Smooth muscle cell (in vitro differentiated cells): ENCODE measurements around the gene PRKN. TPM values are rescaled to one million over a fixed set of nuclear protein-coding genes. Genes with fewer than 3 reads are reported as not detected.

Experiments
- DNase-seq: peaks from one replicate; lab custom pipeline; 2025; ENCODE audit not compliant: unreplicated experiment; lab: John Stamatoyannopoulos, UW
- H2AFZ ChIP-seq: fragments of 200-600 bp; sonication (generic); 2 replicates; pipeline ENCODE4 v1.6.0; 2016; ENCODE audit warnings: antibody characterized with exemption, low read depth, mild to moderate bottlenecking
- H3F3A ChIP-seq: fragments of 200-600 bp; sonication (generic); 2 replicates; pipeline ENCODE4 v1.6.0; 2017; ENCODE audit warnings: antibody characterized with exemption, low read depth
- H3K27ac ChIP-seq: fragments of 200-600 bp; sonication (generic); 2 replicates; pipeline ENCODE4 v1.5.1; 2016; ENCODE audit warnings: low read depth, mild to moderate bottlenecking
- H3K27me3 ChIP-seq: fragments of 200-600 bp; sonication (generic); 2 replicates; pipeline ENCODE4 v1.6.1; 2016; ENCODE audit warnings: low read depth, mild to moderate bottlenecking
- H3K36me3 ChIP-seq: fragments of 200-600 bp; sonication (generic); 2 replicates; pipeline ENCODE4 v1.5.1; 2016; ENCODE audit warnings: low read depth
- H3K4me1 ChIP-seq: fragments of 200-600 bp; sonication (generic); 2 replicates; pipeline ENCODE4 v1.5.1; 2016; ENCODE audit warnings: low read depth
- H3K4me2 ChIP-seq: fragments of 200-600 bp; sonication (generic); 2 replicates; pipeline ENCODE4 v1.6.0; 2016; ENCODE audit warnings: mild to moderate bottlenecking
- H3K4me3 ChIP-seq: fragments of 200-600 bp; sonication (generic); 2 replicates; pipeline ENCODE4 v1.5.1; 2016; ENCODE audit warnings: mild to moderate bottlenecking
- H3K79me2 ChIP-seq: fragments of 200-600 bp; sonication (generic); 2 replicates; pipeline ENCODE4 v1.6.0; 2016; ENCODE audit warnings: low read depth, mild to moderate bottlenecking
- H3K9ac ChIP-seq: fragments of 200-600 bp; sonication (generic); 2 replicates; pipeline ENCODE4 v1.6.0; 2016; ENCODE audit warnings: low read depth
- H3K9me3 ChIP-seq: fragments of 200-600 bp; sonication (generic); replicated peaks from 2 replicates; pipeline ENCODE4 v1.5.1; 2016; ENCODE audit warnings: low read depth
- H4K20me1 ChIP-seq: fragments of 200-600 bp; sonication (generic); 2 replicates; pipeline ENCODE4 v1.6.0; 2016; ENCODE audit warnings: low read depth
- WGBS: methylation state at CpG from one replicate; pipeline ENCODE4 v1.1.7; 2016; ENCODE audit warnings: low lambda C conversion rate; 5-methylcytosine and 5-hydroxymethylcytosine counted together
- polyA plus RNA-seq: library from polyadenylated mRNA; unstranded; fragments of >200 nt; fragmentation: Nextera tagmentation; extraction: Ambion mirVana; gene quantifications from 2 replicates; pipeline ENCODE4 v1.2.1, GENCODE V29; 2016
- total RNA-seq: library from RNA; depleted of rRNA; stranded (reverse); fragments of >200 nt; gene quantifications from 2 replicates; pipeline ENCODE4 v1.2.3, GENCODE V29; 2014
- TF ChIP-seq, protein P1 (sequence below): fragments of 200-600 bp; sonication (generic); IDR thresholded peaks from 2 replicates; pipeline ENCODE4 v1.5.1; 2017; ENCODE audit warnings: borderline replicate concordance, mild to moderate bottlenecking, antibody characterized with exemption; ENCODE audit not compliant: insufficient read depth, poor library complexity, severe bottlenecking

Gene PRKN
- total and polyA plus RNA-seq, 2 experiments from 2014 or later: 0.81 to 5.1 TPM

DNA sequence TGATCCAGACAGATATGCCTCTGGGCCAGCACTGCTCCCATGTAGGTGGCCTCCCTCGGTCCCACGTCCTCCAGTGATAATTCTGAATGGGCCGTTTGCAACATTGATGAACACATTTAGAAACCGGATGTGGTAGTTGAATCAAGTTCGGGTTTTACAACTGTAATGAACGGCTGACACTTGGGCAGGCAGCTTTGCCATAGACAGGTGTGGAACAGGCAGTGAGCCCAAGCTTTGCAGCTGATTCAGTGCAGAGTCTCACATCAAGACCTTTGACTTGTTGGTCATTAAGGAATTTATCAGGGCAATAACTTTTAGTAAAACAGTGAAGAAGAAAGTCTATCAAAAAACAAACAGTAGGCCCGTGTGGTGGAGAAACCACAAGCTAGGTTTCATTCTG is 987.1 kb downstream of the PRKN start:
- no peak overlapping the region for H3K4me3 ChIP-seq
- no peaks in the 10 kb centered on the region for H3K36me3 ChIP-seq
- H3K27me3 ChIP-seq: no peaks in the 10 kb centered on the region
- 88% methylated on average over 7 of the region's 7 CpGs for WGBS
- no peaks in the 10 kb centered on the region for H3K9me3 ChIP-seq
- H3K27ac ChIP-seq: no peak overlapping the region
- no peak overlapping the region for H2AFZ ChIP-seq
- no peaks in the 10 kb centered on the region for H4K20me1 ChIP-seq
- no peak for DNase-seq
- H3K4me2 ChIP-seq: no peak overlapping the region
- no peaks in the 10 kb centered on the region for H3K4me1 ChIP-seq
- no peaks in the 10 kb centered on the region for H3F3A ChIP-seq
- no peak overlapping the region for H3K9ac ChIP-seq
- TF ChIP-seq, protein P1, sequence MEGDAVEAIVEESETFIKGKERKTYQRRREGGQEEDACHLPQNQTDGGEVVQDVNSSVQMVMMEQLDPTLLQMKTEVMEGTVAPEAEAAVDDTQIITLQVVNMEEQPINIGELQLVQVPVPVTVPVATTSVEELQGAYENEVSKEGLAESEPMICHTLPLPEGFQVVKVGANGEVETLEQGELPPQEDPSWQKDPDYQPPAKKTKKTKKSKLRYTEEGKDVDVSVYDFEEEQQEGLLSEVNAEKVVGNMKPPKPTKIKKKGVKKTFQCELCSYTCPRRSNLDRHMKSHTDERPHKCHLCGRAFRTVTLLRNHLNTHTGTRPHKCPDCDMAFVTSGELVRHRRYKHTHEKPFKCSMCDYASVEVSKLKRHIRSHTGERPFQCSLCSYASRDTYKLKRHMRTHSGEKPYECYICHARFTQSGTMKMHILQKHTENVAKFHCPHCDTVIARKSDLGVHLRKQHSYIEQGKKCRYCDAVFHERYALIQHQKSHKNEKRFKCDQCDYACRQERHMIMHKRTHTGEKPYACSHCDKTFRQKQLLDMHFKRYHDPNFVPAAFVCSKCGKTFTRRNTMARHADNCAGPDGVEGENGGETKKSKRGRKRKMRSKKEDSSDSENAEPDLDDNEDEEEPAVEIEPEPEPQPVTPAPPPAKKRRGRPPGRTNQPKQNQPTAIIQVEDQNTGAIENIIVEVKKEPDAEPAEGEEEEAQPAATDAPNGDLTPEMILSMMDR: no peak
- no peaks in the 10 kb centered on the region for H3K79me2 ChIP-seq

DNA sequence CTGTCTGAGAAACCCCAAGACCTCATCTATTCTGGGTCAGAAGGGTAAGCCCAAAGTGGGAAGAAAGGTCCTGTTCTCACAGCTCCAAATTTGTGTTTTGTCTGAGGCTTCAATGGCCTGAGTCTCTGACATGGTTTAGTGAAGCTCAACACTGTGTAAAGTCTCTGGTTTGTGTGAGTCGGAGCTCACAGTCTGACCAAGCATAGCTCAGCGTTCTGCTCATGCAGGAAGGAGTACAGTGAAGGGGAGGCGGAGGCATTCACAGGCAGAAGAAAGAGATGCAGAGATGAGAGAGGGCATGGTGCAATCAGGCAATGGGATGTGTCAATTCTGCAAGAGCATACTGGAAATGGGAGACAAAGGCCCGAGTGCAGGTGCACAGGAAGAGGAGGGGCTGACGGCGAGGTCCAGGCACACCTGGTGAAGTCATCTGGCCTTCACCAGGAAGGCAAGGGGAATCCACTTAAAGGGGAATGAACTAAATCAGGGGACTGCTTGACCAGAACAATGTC is 990.7 kb downstream of the PRKN start:
- no peak overlapping the region for H3K27ac ChIP-seq
- 64% methylated on average over 6 of the region's 6 CpGs for WGBS
- H3K4me2 ChIP-seq: no peak overlapping the region
- DNase-seq: no peak
- no peaks in the 10 kb centered on the region for H3K36me3 ChIP-seq
- H4K20me1 ChIP-seq: no peaks in the 10 kb centered on the region
- no peaks in the 10 kb centered on the region for H3K27me3 ChIP-seq
- TF ChIP-seq, protein P1: no peak
- H3K4me3 ChIP-seq: no peak overlapping the region
- H3F3A ChIP-seq: no peaks in the 10 kb centered on the region
- H2AFZ ChIP-seq: no peak overlapping the region
- no peaks in the 10 kb centered on the region for H3K79me2 ChIP-seq
- H3K9ac ChIP-seq: no peak overlapping the region
- H3K9me3 ChIP-seq: no peaks in the 10 kb centered on the region
- no peaks in the 10 kb centered on the region for H3K4me1 ChIP-seq

DNA sequence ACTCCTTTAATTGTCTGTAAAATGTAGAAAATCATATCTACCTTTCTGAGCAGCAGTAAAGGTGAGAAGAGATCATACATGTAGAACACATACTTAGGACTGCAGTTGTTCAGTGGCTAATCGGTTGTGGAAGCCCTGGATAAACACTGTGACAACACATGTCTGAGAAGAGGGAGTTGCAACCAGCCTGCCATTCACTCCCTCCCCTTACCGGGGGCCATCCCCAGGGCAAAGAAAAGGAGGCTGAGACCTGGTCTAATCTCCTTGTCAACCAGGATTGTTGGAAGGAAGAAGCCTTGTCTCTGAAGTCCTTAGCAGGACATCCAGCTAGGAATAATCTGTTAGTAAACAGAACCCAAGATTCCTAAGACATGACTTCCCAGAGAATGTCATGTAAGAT is 991.2 kb downstream of the PRKN start:
- no peak for DNase-seq
- TF ChIP-seq, protein P1: no peak
- Histone ChIP-seq H3K9ac (no peak overlapping the region), H3K4me1 (no peaks in the 10 kb centered on the region), H3K27ac (no peak overlapping the region), H3K4me3 (no peak overlapping the region), H3K4me2 (no peak overlapping the region), H4K20me1 (no peaks in the 10 kb centered on the region), H3K27me3 (no peaks in the 10 kb centered on the region), H3K36me3 (no peaks in the 10 kb centered on the region), H3K79me2 (no peaks in the 10 kb centered on the region), H3K9me3 (no peaks in the 10 kb centered on the region), H2AFZ (no peak overlapping the region), H3F3A (no peaks in the 10 kb centered on the region)
- 81% methylated on average over 2 of the region's 2 CpGs for WGBS

DNA sequence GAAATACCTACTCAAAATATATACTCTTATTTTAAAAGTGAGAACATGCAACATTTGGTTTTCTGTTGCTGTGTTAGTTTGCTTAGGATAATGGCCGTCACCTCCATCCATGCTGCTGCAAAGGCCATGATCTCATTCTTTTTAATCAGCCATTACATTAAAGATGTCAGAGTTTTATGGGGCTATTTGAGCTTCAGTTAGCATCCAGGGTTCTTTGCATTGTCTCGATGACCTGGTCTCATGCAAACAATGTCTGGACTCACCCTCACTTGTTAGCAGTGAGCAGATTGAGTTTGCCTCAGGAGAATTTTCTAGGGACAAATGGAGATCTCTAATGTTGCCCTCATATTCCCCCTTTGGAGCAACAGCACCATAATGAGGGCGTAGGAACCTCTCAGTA is 995.0 kb downstream of the PRKN start:
- no peak overlapping the region for H3K4me2 ChIP-seq
- no peaks in the 10 kb centered on the region for H3K36me3 ChIP-seq
- no peaks in the 10 kb centered on the region for H3F3A ChIP-seq
- no peaks in the 10 kb centered on the region for H3K9me3 ChIP-seq
- H4K20me1 ChIP-seq: no peaks in the 10 kb centered on the region
- H2AFZ ChIP-seq: no peak overlapping the region
- TF ChIP-seq, protein P1: no peak
- H3K27ac ChIP-seq: no peak overlapping the region
- no peak overlapping the region for H3K4me3 ChIP-seq
- H3K4me1 ChIP-seq: peaks cover 3% of the 10 kb centered on the region
- H3K79me2 ChIP-seq: no peaks in the 10 kb centered on the region
- 85% methylated on average over 3 of the region's 3 CpGs for WGBS
- DNase-seq: no peak
- no peaks in the 10 kb centered on the region for H3K27me3 ChIP-seq
- no peak overlapping the region for H3K9ac ChIP-seq
